HG03135 (cell line): ENCODE data around the gene TSEN2.
"Not testable (repeated sequence)": the region's sequence is repeated elsewhere in the genome, so short reads cannot be mapped to it uniquely, and the experiment has no call there.

Experiments used
- ATAC-seq: cut with Tn5 transposase; IDR thresholded peaks from one replicate; pipeline ENCODE4 v1.9.1; 2021; ENCODE audit warnings: mild to moderate bottlenecking, moderate library complexity; ENCODE audit not compliant: unreplicated experiment

The TSEN2 gene

GRCh38 chr3:12471241-12471640 lies 13.0 kb upstream of the TSEN2 start:
- ATAC-seq: no peak

GRCh38 chr3:12472000-12472610 lies 12.2 kb upstream of the TSEN2 start:
- no peak for ATAC-seq

- ATAC-seq: no peak
Measured at GRCh38 chr3:12472796-12473195, 11.5 kb upstream of the TSEN2 start.

- no peak for ATAC-seq
Measured at GRCh38 chr3:12473511-12473910, 10.8 kb upstream of the TSEN2 start.

GRCh38 chr3:12476238-12476897 lies 7.9 kb upstream of the TSEN2 start:
- ATAC-seq: no peak

GRCh38 chr3:12477256-12477655 lies 7.0 kb upstream of the TSEN2 start:
- no peak for ATAC-seq

- ATAC-seq: no peak
Measured at GRCh38 chr3:12478326-12478725, 6.0 kb upstream of the TSEN2 start.

- ATAC-seq: not testable (repeated sequence)
Measured at GRCh38 chr3:12479198-12479597, 5.1 kb upstream of the TSEN2 start.

- no peak for ATAC-seq
Measured at GRCh38 chr3:12479919-12480427, 4.3 kb upstream of the TSEN2 start.

GRCh38 chr3:12483410-12483809 lies 870 bp upstream of the TSEN2 start:
- ATAC-seq: no peak

- no peak for ATAC-seq
Measured at GRCh38 chr3:12483872-12484197, 445 bp upstream of the TSEN2 start.

- no peak for ATAC-seq
Measured at GRCh38 chr3:12484983-12485327, 675 bp downstream of the TSEN2 start.

GRCh38 chr3:12486001-12486400 lies 1.7 kb downstream of the TSEN2 start:
- no peak for ATAC-seq

- no peak for ATAC-seq
Measured at GRCh38 chr3:12486916-12487315, 2.6 kb downstream of the TSEN2 start.

GRCh38 chr3:12487336-12487735 lies 3.1 kb downstream of the TSEN2 start:
- ATAC-seq: no peak

- no peak for ATAC-seq
Measured at GRCh38 chr3:12487786-12488185, 3.5 kb downstream of the TSEN2 start.

GRCh38 chr3:12489368-12489767 lies 5.1 kb downstream of the TSEN2 start:
- ATAC-seq: no peak

GRCh38 chr3:12489832-12490231 lies 5.6 kb downstream of the TSEN2 start:
- ATAC-seq: no peak

- no peak for ATAC-seq
Measured at GRCh38 chr3:12490547-12490946, 6.3 kb downstream of the TSEN2 start.

- no peak for ATAC-seq
Measured at GRCh38 chr3:12495749-12496452, 11.6 kb downstream of the TSEN2 start.

- no peak for ATAC-seq
Measured at GRCh38 chr3:12496453-12496761, 12.1 kb downstream of the TSEN2 start.

GRCh38 chr3:12499474-12499873 lies 15.2 kb downstream of the TSEN2 start:
- no peak for ATAC-seq
